COLO829 (cell line): ENCODE measurements around the gene ZFP14.
"Not testable (repeated sequence)": the region's sequence is repeated elsewhere in the genome, so short reads cannot be mapped to it uniquely, and the experiment has no call there.

Experiments
- DNase-seq: peaks from one replicate; pipeline ENCODE4 v3.0.0; 2012; ENCODE audit warnings: low spot score

ZFP14 gene

GRCh38 chr19:36330216-36330615 lies 48.8 kb downstream of the ZFP14 start:
- no peak for DNase-seq

- DNase-seq, result not testable (repeated sequence)
Measured at GRCh38 chr19:36329534-36329933, 49.5 kb downstream of the ZFP14 start.

DNA sequence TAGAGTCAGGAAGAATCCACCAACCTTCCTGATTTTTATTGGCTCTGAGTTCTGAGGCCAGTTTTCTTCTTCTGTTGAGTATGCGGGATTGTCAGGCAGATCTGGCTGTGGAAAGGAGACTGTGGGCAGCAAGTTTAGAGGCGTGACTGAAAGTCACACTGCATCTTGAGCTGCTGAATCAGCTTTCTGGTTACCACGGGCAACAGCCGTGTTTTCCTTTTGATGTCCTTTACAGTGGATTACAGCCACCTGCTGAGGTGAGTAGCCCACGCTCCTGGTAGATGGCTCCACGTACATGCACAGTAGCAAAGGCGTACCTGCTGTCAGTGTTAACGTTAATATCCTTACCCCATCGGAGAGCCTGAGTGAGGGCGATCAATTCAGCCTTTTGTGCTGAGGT lies 52.4 kb downstream of the ZFP14 start:
- DNase-seq, result not testable (repeated sequence)

GRCh38 chr19:36315164-36315563 lies 63.8 kb downstream of the ZFP14 start:
- DNase-seq, result not testable (repeated sequence)

- not testable (repeated sequence) for DNase-seq
Measured at GRCh38 chr19:36314053-36314452, 64.9 kb downstream of the ZFP14 start.

GRCh38 chr19:36311098-36311760 lies 67.8 kb downstream of the ZFP14 start:
- DNase-seq, result not testable (repeated sequence)

DNA sequence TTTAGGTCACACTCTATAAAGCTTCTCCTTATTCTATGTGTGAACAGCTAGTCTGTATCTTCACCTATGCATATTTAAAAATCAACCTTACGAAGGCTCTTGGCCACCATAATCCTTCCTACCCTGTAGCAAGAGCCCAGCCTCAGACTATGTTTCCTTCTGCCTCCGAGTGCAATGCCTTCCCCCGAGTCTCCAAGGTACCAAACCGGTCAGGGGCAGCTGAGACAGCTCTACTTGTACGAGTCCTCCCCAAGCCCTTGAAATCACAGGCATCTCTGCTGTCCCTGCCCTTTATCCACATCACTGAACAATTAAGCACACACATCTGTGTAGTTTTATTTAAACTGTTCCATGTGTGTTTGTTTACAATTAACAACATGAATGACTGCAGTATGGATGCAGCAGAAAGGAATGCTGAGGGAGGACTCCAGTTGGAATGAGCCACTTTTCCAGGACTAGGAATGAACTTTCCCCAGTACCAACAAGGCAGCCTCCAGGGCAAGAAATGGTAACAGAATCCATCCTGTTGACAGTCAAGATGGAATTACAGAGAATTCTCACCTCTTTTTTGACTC lies 68.5 kb downstream of the ZFP14 start:
- DNase-seq, result not testable (repeated sequence)

- DNase-seq, result not testable (repeated sequence)
Measured at GRCh38 chr19:36309759-36310158, 69.2 kb downstream of the ZFP14 start.

- DNase-seq, result not testable (repeated sequence)
Measured at GRCh38 chr19:36309309-36309708, 69.7 kb downstream of the ZFP14 start.

GRCh38 chr19:36292317-36292716 lies 86.7 kb downstream of the ZFP14 start:
- not testable (repeated sequence) for DNase-seq
